MM.1S (cell line): ENCODE measurements around the gene CALB2.
"Not testable (repeated sequence)": the region's sequence is repeated elsewhere in the genome, so short reads cannot be mapped to it uniquely, and the experiment has no call there.

Experiments
- DNase-seq: peaks from one replicate; pipeline ENCODE4 v3.0.0-alpha.2; 2015
- H2AFZ ChIP-seq: fragments of 300-600 bp; sonication (generic); 2 replicates; pipeline ENCODE4 v1.6.0; 2016; ENCODE audit warnings: antibody characterized with exemption, low read length
- H3F3A ChIP-seq: fragments of 300-600 bp; sonication (generic); 2 replicates; pipeline ENCODE4 v1.6.1; 2016; ENCODE audit warnings: mild to moderate bottlenecking, antibody characterized with exemption, low read length, moderate library complexity, mixed read lengths; ENCODE audit not compliant: insufficient read depth
- H3K27ac ChIP-seq: fragments of 300-600 bp; sonication (generic); 2 replicates; pipeline ENCODE4 v1.5.1; 2016; ENCODE audit warnings: mild to moderate bottlenecking, low read length
- H3K27me3 ChIP-seq: fragments of 300-600 bp; sonication (generic); replicated peaks from 2 replicates; pipeline ENCODE4 v1.6.0; 2016; ENCODE audit warnings: low read length; ENCODE audit not compliant: insufficient read depth
- H3K36me3 ChIP-seq: fragments of 300-600 bp; sonication (generic); replicated peaks from 2 replicates; pipeline ENCODE4 v1.6.1; 2016; ENCODE audit warnings: mild to moderate bottlenecking, low read length, mixed read lengths; ENCODE audit not compliant: insufficient read depth
- H3K4me1 ChIP-seq: fragments of 300-600 bp; sonication (generic); 2 replicates; pipeline ENCODE4 v1.6.1; 2016; ENCODE audit warnings: low read length, mixed read lengths
- H3K4me2 ChIP-seq: fragments of 300-600 bp; sonication (generic); 2 replicates; pipeline ENCODE4 v1.6.0; 2016; ENCODE audit warnings: low read depth, low read length
- H3K4me3 ChIP-seq: fragments of 300-600 bp; sonication (generic); 2 replicates; pipeline ENCODE4 v1.5.1; 2016; ENCODE audit warnings: low read length, mixed read lengths
- H3K79me2 ChIP-seq: fragments of 300-600 bp; sonication (generic); 2 replicates; pipeline ENCODE4 v1.6.1; 2016; ENCODE audit warnings: mixed run types, low read length, mixed read lengths
- H3K9ac ChIP-seq: fragments of 300-600 bp; sonication (generic); 2 replicates; pipeline ENCODE4 v1.6.1; 2016; ENCODE audit warnings: low read length, mixed read lengths
- H3K9me2 ChIP-seq: fragments of 300-600 bp; sonication (generic); replicated peaks from 2 replicates; pipeline ENCODE4 v1.6.1; 2016; ENCODE audit warnings: mild to moderate bottlenecking, low read length, mixed read lengths; ENCODE audit not compliant: insufficient read depth
- H3K9me3 ChIP-seq: fragments of 300-600 bp; sonication (generic); replicated peaks from 2 replicates; pipeline ENCODE4 v1.6.1; 2016; ENCODE audit warnings: mild to moderate bottlenecking, low read length, mixed read lengths; ENCODE audit not compliant: insufficient read depth
- H4K20me1 ChIP-seq: fragments of 300-600 bp; sonication (generic); 2 replicates; pipeline ENCODE4 v1.6.1; 2016; ENCODE audit warnings: mild to moderate bottlenecking, low read length, moderate library complexity, mixed read lengths; ENCODE audit not compliant: insufficient read depth
- EZH2 ChIP-seq: fragments of 300-600 bp; sonication (generic); optimal IDR thresholded peaks from 2 replicates; pipeline ENCODE3; 2017; ENCODE audit warnings: low read depth, mild to moderate bottlenecking, antibody characterized with exemption, low read length, mixed read lengths
- EZH2phosphoT487 ChIP-seq: fragments of 300-600 bp; sonication (generic); IDR thresholded peaks from 2 replicates; pipeline ENCODE4 v1.6.1; 2018; ENCODE audit warnings: antibody characterized with exemption, low read length
- TF ChIP-seq, protein P1 (sequence below): fragments of 300-600 bp; sonication (generic); IDR thresholded peaks from 2 replicates; pipeline ENCODE4 v1.5.1; 2016; ENCODE audit warnings: antibody characterized with exemption, low read length, mixed read lengths

CALB2 gene

DNA sequence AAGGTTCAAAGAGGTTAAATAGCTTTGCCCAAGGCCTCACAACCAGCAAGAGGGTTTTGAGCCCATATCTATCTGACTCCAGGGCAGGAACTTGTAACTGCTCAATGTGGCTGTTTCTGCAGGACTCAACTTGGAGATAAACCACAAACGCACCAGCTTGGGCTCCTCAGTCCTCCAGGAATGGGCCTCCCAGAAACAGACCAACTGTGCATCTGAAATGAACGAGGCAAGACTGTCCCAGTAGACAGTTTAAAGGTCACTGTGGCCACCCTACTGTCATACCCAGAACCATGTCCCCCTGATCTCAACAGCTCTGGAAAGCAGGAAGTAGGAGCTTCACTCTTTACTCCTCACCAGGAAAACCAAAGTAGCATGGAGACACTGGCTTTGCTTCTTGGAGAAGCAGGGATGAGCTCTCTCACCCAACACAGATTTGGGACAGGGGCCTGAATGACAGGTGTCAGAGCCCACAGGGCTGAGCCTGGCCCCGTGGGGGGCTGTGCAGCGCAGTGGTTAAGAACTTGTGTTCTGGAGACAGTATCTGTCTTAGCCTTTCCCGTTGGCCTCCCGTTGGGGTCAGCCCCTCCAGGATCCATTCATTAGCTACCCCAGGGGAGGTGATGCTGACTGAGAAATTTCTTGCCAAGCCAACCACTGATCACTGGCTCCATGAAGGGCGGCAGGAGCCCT, 2.3 kb upstream of the CALB2 start:
- Histone ChIP-seq H3K4me3 (no peak overlapping the region), H3K79me2 (no peaks in the 10 kb centered on the region), H3K9me2 (no peaks in the 10 kb centered on the region), H3K4me2 (no peak overlapping the region), H3K4me1 (no peaks in the 10 kb centered on the region), H4K20me1 (no peaks in the 10 kb centered on the region), H2AFZ (no peak overlapping the region), H3K9me3 (no peaks in the 10 kb centered on the region), H3K27ac (no peak overlapping the region), H3K36me3 (no peaks in the 10 kb centered on the region), H3F3A (no peaks in the 10 kb centered on the region), H3K27me3 (peaks cover 27% of the 10 kb centered on the region), H3K9ac (no peak overlapping the region)
- TF ChIP-seq EZH2 = no peak
- no peak for DNase-seq

DNA sequence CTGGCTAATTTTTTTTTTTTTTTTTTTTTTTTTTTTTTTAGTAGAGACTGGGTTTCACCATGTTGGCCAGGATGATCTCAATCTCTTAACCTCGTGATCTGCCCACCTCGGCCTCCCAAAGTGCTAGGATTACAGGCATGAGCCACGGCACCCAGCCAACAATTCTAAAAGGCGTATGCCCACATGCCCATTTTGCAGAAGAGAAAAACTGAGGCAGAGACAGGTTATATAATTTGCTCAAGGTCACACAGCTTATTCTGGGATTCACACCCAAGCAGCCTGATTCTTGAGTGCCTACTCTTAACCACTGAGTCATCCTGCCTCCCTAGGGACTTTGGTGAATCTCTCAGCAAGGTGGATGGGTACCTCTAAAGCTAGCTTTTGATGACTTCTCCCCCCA, 1.6 kb upstream of the CALB2 start:
- H3F3A ChIP-seq, H3K27ac ChIP-seq, H2AFZ ChIP-seq, H3K36me3 ChIP-seq, H3K4me2 ChIP-seq, H4K20me1 ChIP-seq, H3K9me3 ChIP-seq, H3K79me2 ChIP-seq, H3K4me1 ChIP-seq, H3K9me2 ChIP-seq, H3K4me3 ChIP-seq, DNase-seq, H3K9ac ChIP-seq: not testable (repeated sequence)
- H3K27me3 ChIP-seq = peaks cover 27% of the 10 kb centered on the region

DNA sequence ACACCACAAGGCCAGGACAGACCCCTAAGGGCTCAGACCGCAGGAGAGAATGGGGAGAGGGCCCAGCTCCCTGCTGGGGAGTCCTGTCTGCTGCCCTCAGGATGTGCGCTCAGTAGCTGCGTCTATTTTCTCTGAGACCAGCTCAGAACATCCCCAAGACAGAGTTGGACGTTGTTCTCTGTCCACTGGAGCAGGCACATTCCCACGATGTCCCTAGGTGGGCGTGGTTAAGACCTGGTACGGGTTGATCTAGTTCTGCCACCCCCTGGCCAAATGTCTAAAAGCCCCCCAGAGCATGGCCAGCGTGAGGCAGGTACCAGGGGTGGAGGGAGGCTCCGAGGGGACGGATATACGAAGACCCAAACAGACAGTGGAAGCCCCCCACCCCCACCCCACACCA, 842 bp upstream of the CALB2 start:
- Histone ChIP-seq H3K9me2 (no peaks in the 10 kb centered on the region), H3K9me3 (no peaks in the 10 kb centered on the region), H3K79me2 (no peaks in the 10 kb centered on the region), H3F3A (no peaks in the 10 kb centered on the region), H3K4me2 (peak overlapping the region; percentile 88; the same call in 1 of the 2 replicates), H3K36me3 (no peaks in the 10 kb centered on the region), H3K4me3 (no peak overlapping the region), H4K20me1 (no peaks in the 10 kb centered on the region), H3K27me3 (peaks cover 27% of the 10 kb centered on the region), H3K9ac (no peak overlapping the region), H2AFZ (no peak overlapping the region; the same call in 1 of the 2 replicates), H3K4me1 (no peaks in the 10 kb centered on the region), H3K27ac (no peak overlapping the region)
- no peak for TF ChIP-seq EZH2
- TF ChIP-seq, protein P1, sequence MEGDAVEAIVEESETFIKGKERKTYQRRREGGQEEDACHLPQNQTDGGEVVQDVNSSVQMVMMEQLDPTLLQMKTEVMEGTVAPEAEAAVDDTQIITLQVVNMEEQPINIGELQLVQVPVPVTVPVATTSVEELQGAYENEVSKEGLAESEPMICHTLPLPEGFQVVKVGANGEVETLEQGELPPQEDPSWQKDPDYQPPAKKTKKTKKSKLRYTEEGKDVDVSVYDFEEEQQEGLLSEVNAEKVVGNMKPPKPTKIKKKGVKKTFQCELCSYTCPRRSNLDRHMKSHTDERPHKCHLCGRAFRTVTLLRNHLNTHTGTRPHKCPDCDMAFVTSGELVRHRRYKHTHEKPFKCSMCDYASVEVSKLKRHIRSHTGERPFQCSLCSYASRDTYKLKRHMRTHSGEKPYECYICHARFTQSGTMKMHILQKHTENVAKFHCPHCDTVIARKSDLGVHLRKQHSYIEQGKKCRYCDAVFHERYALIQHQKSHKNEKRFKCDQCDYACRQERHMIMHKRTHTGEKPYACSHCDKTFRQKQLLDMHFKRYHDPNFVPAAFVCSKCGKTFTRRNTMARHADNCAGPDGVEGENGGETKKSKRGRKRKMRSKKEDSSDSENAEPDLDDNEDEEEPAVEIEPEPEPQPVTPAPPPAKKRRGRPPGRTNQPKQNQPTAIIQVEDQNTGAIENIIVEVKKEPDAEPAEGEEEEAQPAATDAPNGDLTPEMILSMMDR = no peak
- no peak for TF ChIP-seq EZH2phosphoT487
- DNase-seq = no peak

DNA sequence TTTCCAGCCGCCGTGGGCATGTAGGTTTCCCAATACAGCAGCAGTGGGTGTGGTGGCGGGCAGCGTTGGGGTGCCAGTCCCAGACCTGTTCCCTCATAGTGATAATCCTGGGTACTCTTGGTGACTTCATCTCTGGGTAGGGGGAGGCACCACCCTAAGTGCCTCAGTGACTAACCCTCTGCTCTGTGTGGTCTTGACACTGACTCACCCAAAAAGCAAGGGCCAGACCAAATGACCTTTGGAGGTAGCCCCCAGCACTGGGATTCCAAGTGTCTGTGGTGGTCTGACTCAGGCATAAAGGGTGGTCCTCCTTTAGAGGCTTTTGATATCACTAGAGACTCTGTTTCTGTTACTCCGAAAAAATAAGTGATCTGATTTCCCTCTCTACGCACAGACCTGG, 908 bp downstream of the CALB2 start:
- no peaks in the 10 kb centered on the region for H3K9me2 ChIP-seq
- H3K79me2 ChIP-seq = no peaks in the 10 kb centered on the region
- TF ChIP-seq, protein P1 = no peak
- no peak for TF ChIP-seq EZH2
- H3K9ac ChIP-seq = no peak overlapping the region
- no peak for DNase-seq
- no peaks in the 10 kb centered on the region for H3K9me3 ChIP-seq
- no peaks in the 10 kb centered on the region for H3K4me1 ChIP-seq
- no peaks in the 10 kb centered on the region for H3F3A ChIP-seq
- no peak overlapping the region for H2AFZ ChIP-seq
- peaks cover 40% of the 10 kb centered on the region for H3K27me3 ChIP-seq
- no peak overlapping the region for H3K4me2 ChIP-seq
- no peaks in the 10 kb centered on the region for H4K20me1 ChIP-seq
- no peaks in the 10 kb centered on the region for H3K36me3 ChIP-seq
- no peak overlapping the region for H3K4me3 ChIP-seq
- no peak overlapping the region for H3K27ac ChIP-seq
